Panc1 (cell line): ENCODE measurements around the gene CHRNA3. TPM values are rescaled to one million over a fixed set of nuclear protein-coding genes. Genes with fewer than 3 reads are reported as not detected.

Experiments
- ATAC-seq: fragments of 200-7000 bp; cut with Tn5 transposase; 2 replicates; pipeline ENCODE4 v1.9.1; 2020; ENCODE audit warnings: mild to moderate bottlenecking, moderate library complexity
- BruUV-seq: library from RNA; stranded (reverse); fragments of 400-500 nt; replicated peaks from 2 replicates; lab custom pipeline; 2021; lab: Mats Ljungman, UMichigan
- CTCF ChIA-PET: fragments of 300-600 bp; sonication (Branson Sonifier 250); formaldehyde crosslinking; loops from one replicate; lab custom pipeline; 2022; ENCODE audit warnings: antibody characterized with exemption; lab: Charles Lee
- POLR2A ChIA-PET: fragments of 300-600 bp; sonication (Branson Sonifier 250); formaldehyde crosslinking; loops from one replicate; lab custom pipeline; 2022; ENCODE audit warnings: antibody characterized with exemption; lab: Charles Lee
- DNase-seq: peaks from one replicate; pipeline ENCODE4 v3.0.0-alpha.2; 2010; ENCODE audit warnings: low read depth, low spot score
- H3K27ac ChIP-seq: 2 replicates; pipeline ENCODE4 v1.5.1; 2011; ENCODE audit warnings: mild to moderate bottlenecking, low read length, inconsistent platforms
- H3K27me3 ChIP-seq: fragments of 200-500 bp; sonication (Bioruptor generic); 2 replicates; pipeline ENCODE4 v1.6.0; 2014; ENCODE audit warnings: low read length, inconsistent platforms; ENCODE audit not compliant: control insufficient read depth, insufficient read depth
- H3K36me3 ChIP-seq: fragments of 200-500 bp; sonication (Bioruptor generic); 2 replicates; pipeline ENCODE4 v1.5.1; 2014; ENCODE audit warnings: inconsistent platforms, mild to moderate bottlenecking, low read length, moderate library complexity; ENCODE audit not compliant: control insufficient read depth, insufficient read depth
- H3K4me1 ChIP-seq: 2 replicates; pipeline ENCODE4 v1.5.1; 2011; ENCODE audit warnings: inconsistent platforms, mild to moderate bottlenecking, low read length, moderate library complexity; ENCODE audit not compliant: control insufficient read depth, insufficient read depth
- H3K4me3 ChIP-seq, 2 experiments: 2 replicates each; pipeline ENCODE4 v1.5.1; 2011 to 2012; ENCODE audit warnings: low read depth in 2 of 2, low read length in 2 of 2, mild to moderate bottlenecking in 2 of 2, inconsistent platforms in 1 of 2, moderate library complexity in 1 of 2
- H3K9me3 ChIP-seq: fragments of 200-500 bp; sonication (Bioruptor generic); 2 replicates; pipeline ENCODE4 v1.5.1; 2014; ENCODE audit warnings: low read depth, mild to moderate bottlenecking, inconsistent platforms, low read length, moderate library complexity; ENCODE audit not compliant: control insufficient read depth, insufficient read depth
- CTCF ChIP-seq: fragments of 450-650 bp; IDR thresholded peaks from 2 replicates; pipeline ENCODE4 v1.5.1; 2017; ENCODE audit warnings: mild to moderate bottlenecking
- POLR2AphosphoS5 ChIP-seq: IDR thresholded peaks from 2 replicates; pipeline ENCODE4 v1.6.1; 2012; ENCODE audit warnings: mild to moderate bottlenecking, low read depth, low read length, moderate library complexity
- REST ChIP-seq, 2 experiments: IDR thresholded peaks; 2 replicates each; pipeline ENCODE4 v1.6.1; 2011 to 2012; ENCODE audit warnings: low read depth in 2 of 2, control low read depth in 1 of 2, low read length in 1 of 2, mild to moderate bottlenecking in 1 of 2, moderate library complexity in 1 of 2; ENCODE audit not compliant: insufficient read depth in 1 of 2
- SIN3A ChIP-seq: IDR thresholded peaks from 2 replicates; pipeline ENCODE4 v1.6.1; 2012; ENCODE audit warnings: low read depth, mild to moderate bottlenecking, low read length, moderate library complexity, borderline replicate concordance; ENCODE audit not compliant: insufficient read depth
- TCF7L2 ChIP-seq: IDR thresholded peaks from 2 replicates; pipeline ENCODE4 v1.6.1; 2011; ENCODE audit warnings: mild to moderate bottlenecking, low read depth, low read length, inconsistent platforms
- in situ Hi-C: cut with HindIII; loops from 2 replicates; pipeline ENCODE4 v1.10.0; 2016; ENCODE audit warnings: low sequenced_read_pairs, low pct_unique_long_range_greater_than_20kb
- intact Hi-C: fragments of 100-400 bp; cut with micrococcal nuclease; formaldehyde crosslinking; loops from one replicate; pipeline ENCODE4 v1.10.0; 2022; ENCODE audit not compliant: unreplicated experiment
- total RNA-seq: library from RNA; stranded (reverse); gene quantifications from one replicate; pipeline ENCODE4 v1.2.1, GENCODE V29; 2021; ENCODE audit not compliant: unreplicated experiment

The CHRNA3 gene
- total RNA-seq, 1 experiment from 2014 or later, result 0.31 TPM

- BruUV-seq, result no TSS peak
- ATAC-seq (no peak), DNase-seq (no peak)
- intact Hi-C loops (no loop called here), in situ Hi-C loops (no loop called here)
- TF ChIP-seq CTCF (no peak), SIN3A (no peak), POLR2AphosphoS5 (no peak), TCF7L2 (no peak), REST (IDR thresholded peaks at IDR 0.05; ENCODE audit: insufficient read depth in 1 of 2, low read depth in 2 of 2, low read length in 1 of 2) (no peak)
- ChIA-PET POLR2A (no interaction called here), CTCF (interaction anchor here (1.5 kb wide), 1 partner anchor 102 kb away, joined by 5 read pairs; no protein-coding TSS in a partner anchor)
- H3K4me3 ChIP-seq, result no peak overlapping the region
- no peak overlapping the region for H3K27ac ChIP-seq
- H3K36me3 ChIP-seq, result no peaks in the 10 kb centered on the region
- H3K27me3 ChIP-seq, result no peaks in the 10 kb centered on the region
- no peaks in the 10 kb centered on the region for H3K4me1 ChIP-seq
- no peaks in the 10 kb centered on the region; the same call in 1 of the 2 replicates for H3K9me3 ChIP-seq
These were observed 15.6 kb upstream of the CHRNA3 start for GRCh38 chr15:78636378-78636859.

GRCh38 chr15:78635346-78635745, 14.6 kb upstream of the CHRNA3 start:
- H3K9me3 ChIP-seq, result no peaks in the 10 kb centered on the region; the same call in 1 of the 2 replicates
- H3K27me3 ChIP-seq, result no peaks in the 10 kb centered on the region
- H3K4me1 ChIP-seq, result no peaks in the 10 kb centered on the region
- ATAC-seq (no peak), DNase-seq (no peak)
- in situ Hi-C loops (no loop called here), intact Hi-C loops (no loop called here)
- no TSS peak for BruUV-seq
- H3K4me3 ChIP-seq, result no peak overlapping the region
- CTCF ChIA-PET, result interaction anchor here (1.5 kb wide), 1 partner anchor 103 kb away, joined by 5 read pairs; no protein-coding TSS in a partner anchor
- TF ChIP-seq SIN3A (no peak), POLR2AphosphoS5 (no peak), CTCF (no peak), TCF7L2 (no peak), REST (IDR thresholded peaks at IDR 0.05; ENCODE audit: insufficient read depth in 1 of 2, low read depth in 2 of 2, low read length in 1 of 2) (no peak)
- H3K27ac ChIP-seq, result no peak overlapping the region
- POLR2A ChIA-PET, result no interaction called here
- no peaks in the 10 kb centered on the region for H3K36me3 ChIP-seq
